IMR-90 (cell line): Measurements from ENCODE around the gene NBEA. TPM values are rescaled to one million over a fixed set of nuclear protein-coding genes. Genes with fewer than 3 reads are reported as not detected.

ENCODE experiments used
- ATAC-seq: fragments of 200-7000 bp; cut with Tn5 transposase; 2 replicates; pipeline ENCODE4 v1.9.1; 2020; ENCODE audit warnings: low read depth, mild to moderate bottlenecking, moderate library complexity
- BruUV-seq: library from RNA; stranded (reverse); fragments of 400-500 nt; replicated peaks from 2 replicates; lab custom pipeline; 2021; lab: Mats Ljungman, UMichigan
- CTCF ChIA-PET: fragments of 300-600 bp; formaldehyde crosslinking; extraction: SDS; loops from one replicate; lab custom pipeline; 2021; ENCODE audit warnings: antibody characterized with exemption; lab: Yijun Ruan, JAX
- POLR2A ChIA-PET: fragments of 300-600 bp; sonication (Branson Sonifier 250); formaldehyde crosslinking; loops from one replicate; lab custom pipeline; 2022; ENCODE audit warnings: antibody characterized with exemption; ENCODE audit not compliant: unreplicated experiment; lab: Charles Lee
- DNase-seq: peaks from one replicate; pipeline ENCODE4 v3.0.0; 2013
- H2AFZ ChIP-seq: replicated peaks from 2 replicates; pipeline ENCODE3; 2013; ENCODE audit warnings: low read length, mild to moderate bottlenecking; ENCODE audit not compliant: poor library complexity
- H2AK5ac ChIP-seq: 2 replicates; pipeline ENCODE4 v1.6.1; 2013; ENCODE audit warnings: low read depth, low read length, inconsistent platforms
- H2AK9ac ChIP-seq: replicated peaks from 2 replicates; pipeline ENCODE3; 2013; ENCODE audit warnings: mild to moderate bottlenecking, low read depth, low read length, moderate library complexity; ENCODE audit not compliant: poor library complexity
- H2BK120ac ChIP-seq: 2 replicates; pipeline ENCODE4 v1.6.1; 2013; ENCODE audit warnings: low read depth, low read length, inconsistent platforms
- H2BK15ac ChIP-seq: 3 replicates; pipeline ENCODE4 v1.6.1; 2013; ENCODE audit warnings: low read depth, low read length, inconsistent platforms
- H2BK20ac ChIP-seq: 2 replicates; pipeline ENCODE4 v1.6.1; 2013; ENCODE audit warnings: low read depth, mild to moderate bottlenecking, inconsistent platforms, low read length, moderate library complexity
- H2BK5ac ChIP-seq: 2 replicates; pipeline ENCODE4 v1.6.1; 2013; ENCODE audit warnings: mild to moderate bottlenecking, low read depth, low read length, inconsistent platforms; ENCODE audit not compliant: poor library complexity, severe bottlenecking
- H3K14ac ChIP-seq: replicated peaks from 2 replicates; pipeline ENCODE4 v1.6.1; 2013; ENCODE audit warnings: low read depth, low read length, inconsistent platforms
- H3K18ac ChIP-seq: 2 replicates; pipeline ENCODE4 v1.6.1; 2013; ENCODE audit warnings: low read depth, low read length, control low read depth
- H3K23ac ChIP-seq: 2 replicates; pipeline ENCODE4 v1.6.1; 2013; ENCODE audit warnings: low read depth, low read length, inconsistent platforms
- H3K27ac ChIP-seq: 2 replicates; pipeline ENCODE4 v1.5.1; 2013; ENCODE audit warnings: mild to moderate bottlenecking, control low read depth, low read length; ENCODE audit not compliant: insufficient read depth
- H3K27me3 ChIP-seq: 2 replicates; pipeline ENCODE4 v1.6.1; 2013; ENCODE audit warnings: low read length; ENCODE audit not compliant: control insufficient read depth, insufficient read depth
- H3K36me3 ChIP-seq: 2 replicates; pipeline ENCODE4 v1.6.1; 2013; ENCODE audit warnings: low read length, mixed read lengths; ENCODE audit not compliant: control insufficient read depth, insufficient read depth
- H3K4ac ChIP-seq: 2 replicates; pipeline ENCODE4 v1.6.1; 2013; ENCODE audit warnings: low read depth, low read length, inconsistent platforms
- H3K4me1 ChIP-seq: 2 replicates; pipeline ENCODE4 v1.6.1; 2013; ENCODE audit warnings: low read length, mixed read lengths; ENCODE audit not compliant: control insufficient read depth, insufficient read depth
- H3K4me2 ChIP-seq: 2 replicates; pipeline ENCODE4 v1.6.1; 2013; ENCODE audit warnings: low read depth, mild to moderate bottlenecking, control low read depth, low read length, moderate library complexity
- H3K4me3 ChIP-seq: 2 replicates; pipeline ENCODE4 v1.5.1; 2013; ENCODE audit warnings: low read depth, mild to moderate bottlenecking, control low read depth, low read length, moderate library complexity; ENCODE audit not compliant: insufficient read depth
- H3K56ac ChIP-seq: 2 replicates; pipeline ENCODE4 v1.6.1; 2013; ENCODE audit warnings: low read length, inconsistent platforms; ENCODE audit not compliant: insufficient read depth; ENCODE audit errors: extremely low read depth
- H3K79me1 ChIP-seq, 2 experiments: 2 replicates each; pipeline ENCODE4 v1.6.1; 2013; ENCODE audit warnings: low read length in 2 of 2, inconsistent platforms in 1 of 2, low read depth in 1 of 2
- H3K9ac ChIP-seq: 2 replicates; pipeline ENCODE4 v1.6.1; 2013; ENCODE audit warnings: low read depth, low read length, control low read depth
- H3K9me1 ChIP-seq: 2 replicates; pipeline ENCODE4 v1.6.1; 2013; ENCODE audit warnings: low read length, inconsistent platforms; ENCODE audit not compliant: insufficient read depth
- H3K9me3 ChIP-seq: 2 replicates; pipeline ENCODE4 v1.6.1; 2013; ENCODE audit warnings: low read length; ENCODE audit not compliant: control insufficient read depth, insufficient read depth
- H4K20me1 ChIP-seq: 2 replicates; pipeline ENCODE4 v1.6.1; 2013; ENCODE audit warnings: low read length, inconsistent platforms; ENCODE audit not compliant: insufficient read depth
- H4K5ac ChIP-seq: 2 replicates; pipeline ENCODE4 v1.6.1; 2013; ENCODE audit warnings: mild to moderate bottlenecking, low read depth, low read length, control low read depth
- H4K8ac ChIP-seq, 2 experiments: 2 replicates each; pipeline ENCODE4 v1.6.1; 2013; ENCODE audit warnings: low read depth in 2 of 2, low read length in 2 of 2, control low read depth in 1 of 2, inconsistent platforms in 1 of 2
- H4K91ac ChIP-seq: 2 replicates; pipeline ENCODE4 v1.6.1; 2013; ENCODE audit warnings: low read depth, low read length, inconsistent platforms; ENCODE audit not compliant: insufficient read depth
- BHLHE40 ChIP-seq: fragments of 150-350 bp; IDR thresholded peaks from 2 replicates; pipeline ENCODE4 v1.6.1; 2016; ENCODE audit warnings: mild to moderate bottlenecking, low read depth, low read length
- CEBPB ChIP-seq: IDR thresholded peaks from 2 replicates; pipeline ENCODE4 v1.6.1; 2012; ENCODE audit warnings: low read depth, low read length, improper control_type of control experiment
- CHD1 ChIP-seq: IDR thresholded peaks from 2 replicates; pipeline ENCODE4 v1.6.1; 2012; ENCODE audit warnings: low read depth, low read length, improper control_type of control experiment
- ELK1 ChIP-seq: fragments of 150-350 bp; IDR thresholded peaks from 2 replicates; pipeline ENCODE4 v1.6.1; 2016; ENCODE audit warnings: low read depth, mild to moderate bottlenecking, low read length, moderate library complexity, borderline replicate concordance
- FOS ChIP-seq: fragments of 150-350 bp; IDR thresholded peaks from 2 replicates; pipeline ENCODE4 v1.6.1; 2016; ENCODE audit warnings: low read depth, low read length
- MAFK ChIP-seq: IDR thresholded peaks from 2 replicates; pipeline ENCODE4 v1.6.1; 2012; ENCODE audit warnings: low read depth, low read length, improper control_type of control experiment
- MAZ ChIP-seq: IDR thresholded peaks from 2 replicates; pipeline ENCODE4 v1.6.1; 2012; ENCODE audit warnings: low read depth, mild to moderate bottlenecking, low read length, improper control_type of control experiment, moderate library complexity, borderline replicate concordance
- MXI1 ChIP-seq: IDR thresholded peaks from 2 replicates; pipeline ENCODE4 v1.6.1; 2012; ENCODE audit warnings: low read depth, mild to moderate bottlenecking, low read length, moderate library complexity, borderline replicate concordance
- NFE2L2 ChIP-seq: fragments of 150-350 bp; IDR thresholded peaks from 2 replicates; pipeline ENCODE4 v1.6.1; 2016; ENCODE audit warnings: low read depth, mild to moderate bottlenecking, low read length
- POLR2A ChIP-seq: IDR thresholded peaks from 2 replicates; pipeline ENCODE4 v1.6.1; 2012; ENCODE audit warnings: mild to moderate bottlenecking, low read depth, low read length
- RAD21 ChIP-seq: IDR thresholded peaks from 2 replicates; pipeline ENCODE4 v1.6.1; 2012; ENCODE audit warnings: low read length, improper control_type of control experiment
- RCOR1 ChIP-seq: IDR thresholded peaks from 2 replicates; pipeline ENCODE4 v1.6.1; 2012; ENCODE audit warnings: mild to moderate bottlenecking, low read length, improper control_type of control experiment; ENCODE audit not compliant: insufficient replicate concordance
- RFX5 ChIP-seq: IDR thresholded peaks from 2 replicates; pipeline ENCODE4 v1.8.0; 2012; ENCODE audit warnings: low read depth, mild to moderate bottlenecking, low read length, moderate library complexity
- SMC3 ChIP-seq: fragments of 150-350 bp; IDR thresholded peaks from 2 replicates; pipeline ENCODE4 v1.6.1; 2016; ENCODE audit warnings: low read depth, mild to moderate bottlenecking, antibody characterized with exemption, low read length, moderate library complexity
- WGBS, 2 experiments: methylation state at CpG; one replicate each; pipeline versions ENCODE4 v1.1.5 to v1.1.7; 2013; ENCODE audit warnings: missing lambda C conversion rate in 2 of 2; ENCODE audit not compliant: insufficient read length in 1 of 2; ENCODE audit errors: extremely low coverage in 2 of 2; 5-methylcytosine and 5-hydroxymethylcytosine counted together
- dilution Hi-C: fragments of 300-500 bp; cut with HindIII; formaldehyde crosslinking; loops from one replicate; pipeline ENCODE4 v1.14.3; 2018; ENCODE audit warnings: low sequenced_read_pairs; ENCODE audit not compliant: unreplicated experiment
- in situ Hi-C: fragments of 300-500 bp; cut with MboI; formaldehyde crosslinking; loops from 3 replicates; pipeline ENCODE4 v1.14.3; 2019; ENCODE audit warnings: low sequenced_read_pairs, inconsistent platforms, mixed read lengths
- intact Hi-C: fragments of 100-400 bp; cut with micrococcal nuclease; formaldehyde crosslinking; loops from 2 replicates; pipeline ENCODE4 v1.10.0; 2022
- polyA plus RNA-seq, 3 experiments: library from polyadenylated mRNA; depleted of rRNA; stranded (reverse); fragments of >200 nt; gene quantifications; 2 replicates each; pipeline ENCODE4 v1.2.3, GENCODE V29; 2012; ENCODE audit warnings: low replicate concordance in 1 of 3
- total RNA-seq: library from RNA; depleted of rRNA; stranded (reverse); fragments of >200 nt; gene quantifications from 2 replicates; pipeline ENCODE4 v1.2.3, GENCODE V29; 2012
- TF ChIP-seq, protein P1 (sequence below): conservative IDR thresholded peaks from 2 replicates; pipeline ENCODE4 v1.5.1; 2012; ENCODE audit warnings: mild to moderate bottlenecking, low read depth, low read length, improper control_type of control experiment
- TF ChIP-seq, protein P2 (sequence below): fragments of 150-350 bp; IDR thresholded peaks from 2 replicates; pipeline ENCODE4 v1.6.1; 2017; ENCODE audit warnings: mild to moderate bottlenecking, antibody characterized with exemption, low read length, low read depth

Gene NBEA
- total and polyA plus RNA-seq, 2 of the 4 experiments (the other 2 are of a cell fraction): 0.82 to 2.2 TPM

GRCh38 chr13:35499196-35499662 is 557.2 kb downstream of the NBEA start:
- Histone ChIP-seq H3K23ac (no peak overlapping the region), H3K56ac (no peak overlapping the region), H3K4me3 (no peak overlapping the region), H3K36me3 (no peaks in the 10 kb centered on the region), H3K27me3 (no peaks in the 10 kb centered on the region), H3K27ac (no peak overlapping the region), H3K4ac (no peak overlapping the region), H2BK5ac (no peak overlapping the region), H3K9ac (no peak overlapping the region), H2BK120ac (no peak overlapping the region), H3K9me3 (no peaks in the 10 kb centered on the region), H3K18ac (no peak overlapping the region), H3K4me1 (no peaks in the 10 kb centered on the region), H4K8ac (no peak overlapping the region), H3K4me2 (no peak overlapping the region), H2BK15ac (no peak overlapping the region), H3K14ac (no peak overlapping the region), H4K20me1 (no peaks in the 10 kb centered on the region), H3K79me1 (no peaks in the 10 kb centered on the region), H4K91ac (no peak overlapping the region), H4K5ac (no peak overlapping the region), H2AK5ac (no peak overlapping the region), H2AK9ac (no peak overlapping the region), H2BK20ac (no peak overlapping the region), H3K9me1 (no peaks in the 10 kb centered on the region), H2AFZ (no peak overlapping the region)
- TF ChIP-seq ELK1: no peak
- no peak for TF ChIP-seq POLR2A
- TF ChIP-seq, protein P1, sequence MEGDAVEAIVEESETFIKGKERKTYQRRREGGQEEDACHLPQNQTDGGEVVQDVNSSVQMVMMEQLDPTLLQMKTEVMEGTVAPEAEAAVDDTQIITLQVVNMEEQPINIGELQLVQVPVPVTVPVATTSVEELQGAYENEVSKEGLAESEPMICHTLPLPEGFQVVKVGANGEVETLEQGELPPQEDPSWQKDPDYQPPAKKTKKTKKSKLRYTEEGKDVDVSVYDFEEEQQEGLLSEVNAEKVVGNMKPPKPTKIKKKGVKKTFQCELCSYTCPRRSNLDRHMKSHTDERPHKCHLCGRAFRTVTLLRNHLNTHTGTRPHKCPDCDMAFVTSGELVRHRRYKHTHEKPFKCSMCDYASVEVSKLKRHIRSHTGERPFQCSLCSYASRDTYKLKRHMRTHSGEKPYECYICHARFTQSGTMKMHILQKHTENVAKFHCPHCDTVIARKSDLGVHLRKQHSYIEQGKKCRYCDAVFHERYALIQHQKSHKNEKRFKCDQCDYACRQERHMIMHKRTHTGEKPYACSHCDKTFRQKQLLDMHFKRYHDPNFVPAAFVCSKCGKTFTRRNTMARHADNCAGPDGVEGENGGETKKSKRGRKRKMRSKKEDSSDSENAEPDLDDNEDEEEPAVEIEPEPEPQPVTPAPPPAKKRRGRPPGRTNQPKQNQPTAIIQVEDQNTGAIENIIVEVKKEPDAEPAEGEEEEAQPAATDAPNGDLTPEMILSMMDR: no peak
- TF ChIP-seq NFE2L2: no peak
- TF ChIP-seq MAFK: no peak
- TF ChIP-seq RAD21: no peak
- TF ChIP-seq, protein P2, sequence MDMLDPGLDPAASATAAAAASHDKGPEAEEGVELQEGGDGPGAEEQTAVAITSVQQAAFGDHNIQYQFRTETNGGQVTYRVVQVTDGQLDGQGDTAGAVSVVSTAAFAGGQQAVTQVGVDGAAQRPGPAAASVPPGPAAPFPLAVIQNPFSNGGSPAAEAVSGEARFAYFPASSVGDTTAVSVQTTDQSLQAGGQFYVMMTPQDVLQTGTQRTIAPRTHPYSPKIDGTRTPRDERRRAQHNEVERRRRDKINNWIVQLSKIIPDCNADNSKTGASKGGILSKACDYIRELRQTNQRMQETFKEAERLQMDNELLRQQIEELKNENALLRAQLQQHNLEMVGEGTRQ: no peak
- TF ChIP-seq CEBPB: no peak
- TF ChIP-seq MAZ: no peak
- no peak for TF ChIP-seq RFX5
- no peak for TF ChIP-seq SMC3
- no peak for TF ChIP-seq BHLHE40
- TF ChIP-seq RCOR1: no peak
- no peak for TF ChIP-seq CHD1
- no peak for TF ChIP-seq MXI1
- TF ChIP-seq FOS: no peak
- CTCF ChIA-PET: no interaction called here
- WGBS, 2 experiments: no CpG with 5 or more reads among the region's 2 CpGs
- in situ Hi-C loops: no loop called here
- POLR2A ChIA-PET: no interaction called here
- BruUV-seq: no TSS peak
- ATAC-seq (no peak), DNase-seq (no peak)
- intact Hi-C loops: no loop called here
- dilution Hi-C loops: no loop called here
